CD4-positive, alpha-beta T cell treated with Interferon alpha-2 for 1 hour (primary cell): ENCODE data around the gene NADSYN1.
"Not testable (repeated sequence)": the region's sequence is repeated elsewhere in the genome, so short reads cannot be mapped to it uniquely, and the experiment has no call there.

Source experiments
- DNase-seq, 2 donors: peaks; one replicate each; pipeline ENCODE4 v3.0.0-alpha.2; 2020 to 2022

Gene NADSYN1

GRCh38 chr11:71491940-71492339, 38.9 kb downstream of the NADSYN1 start:
- no peak for DNase-seq

- no peak for DNase-seq
These were observed 42.6 kb downstream of the NADSYN1 start for GRCh38 chr11:71495286-71496230.

- DNase-seq = no peak
These were observed 43.4 kb downstream of the NADSYN1 start for GRCh38 chr11:71496421-71496820.

GRCh38 chr11:71498091-71498490, 45.1 kb downstream of the NADSYN1 start:
- DNase-seq = no peak

GRCh38 chr11:71499125-71499524, 46.1 kb downstream of the NADSYN1 start:
- DNase-seq = no peak

- no peak for DNase-seq
These were observed 46.5 kb downstream of the NADSYN1 start for GRCh38 chr11:71499546-71499945.

GRCh38 chr11:71500601-71501021, 47.6 kb downstream of the NADSYN1 start:
- DNase-seq = no peak

- no peak for DNase-seq
These were observed 48.3 kb downstream of the NADSYN1 start for GRCh38 chr11:71501071-71501985.

- DNase-seq = no peak
These were observed 49.0 kb downstream of the NADSYN1 start for GRCh38 chr11:71502026-71502425.

GRCh38 chr11:71502871-71503435, 50.0 kb downstream of the NADSYN1 start:
- DNase-seq = no peak

GRCh38 chr11:71504531-71504930, 51.5 kb downstream of the NADSYN1 start:
- DNase-seq = no peak

GRCh38 chr11:71505001-71505400, 52.0 kb downstream of the NADSYN1 start:
- no peak for DNase-seq

- DNase-seq = no peak
These were observed 52.8 kb downstream of the NADSYN1 start for GRCh38 chr11:71505781-71506180.

GRCh38 chr11:71507102-71507501, 54.1 kb downstream of the NADSYN1 start:
- no peak for DNase-seq

- DNase-seq = no peak
These were observed 65.8 kb downstream of the NADSYN1 start for GRCh38 chr11:71518506-71519471.

GRCh38 chr11:71519546-71519945, 66.5 kb downstream of the NADSYN1 start:
- no peak for DNase-seq

GRCh38 chr11:71525188-71525937, 72.4 kb downstream of the NADSYN1 start:
- DNase-seq = no peak

GRCh38 chr11:71525938-71526495, 73.0 kb downstream of the NADSYN1 start:
- DNase-seq = no peak

- DNase-seq = not testable (repeated sequence)
These were observed 74.0 kb downstream of the NADSYN1 start, which contains the start of gene KRTAP5-7 for GRCh38 chr11:71526796-71527575. KRTAP5-7 (plus strand) TSS chr11:71527267; CDS start chr11:71527301, 34 bp downstream.
